Measurements from ENCODE around the gene ANXA10. TPM values are rescaled to one million over a fixed set of nuclear protein-coding genes. Genes with fewer than 3 reads are reported as not detected.

The ANXA10 gene
- total RNA-seq, 1 donor from 2014 or later = not detected

- DNase-seq (ENCODE audit: low spot score) = no peak
- Mint-ChIP-seq H3K36me3 (ENCODE audit: low read depth, unreplicated experiment) (no peaks in the 10 kb centered on the region), H3K4me3 (ENCODE audit: unreplicated experiment) (no peak overlapping the region), H3K9me3 (ENCODE audit: unreplicated experiment) (no peaks in the 10 kb centered on the region), H3K27ac (ENCODE audit: unreplicated experiment) (no peak overlapping the region), H3K27me3 (ENCODE audit: unreplicated experiment) (peaks cover 3% of the 10 kb centered on the region), H3K4me1 (ENCODE audit: unreplicated experiment) (no peaks in the 10 kb centered on the region)
- TF ChIP-seq CTCF (IDR thresholded peaks at IDR 0.05; ENCODE audit: unreplicated experiment) = no peak
These were observed 82.0 kb downstream of the ANXA10 start for GRCh38 chr4:168174308-168174707.

GRCh38 chr4:168177546-168178149, 85.3 kb downstream of the ANXA10 start:
- Mint-ChIP-seq H3K27ac (ENCODE audit: unreplicated experiment) (no peak overlapping the region), H3K36me3 (ENCODE audit: low read depth, unreplicated experiment) (no peaks in the 10 kb centered on the region), H3K9me3 (ENCODE audit: unreplicated experiment) (no peaks in the 10 kb centered on the region), H3K27me3 (ENCODE audit: unreplicated experiment) (peaks cover 3% of the 10 kb centered on the region), H3K4me1 (ENCODE audit: unreplicated experiment) (no peaks in the 10 kb centered on the region), H3K4me3 (ENCODE audit: unreplicated experiment) (no peak overlapping the region)
- no peak for TF ChIP-seq CTCF (IDR thresholded peaks at IDR 0.05; ENCODE audit: unreplicated experiment)
- DNase-seq (ENCODE audit: low spot score) = no peak

- Mint-ChIP-seq H3K27me3 (ENCODE audit: unreplicated experiment) (no peaks in the 10 kb centered on the region), H3K4me3 (ENCODE audit: unreplicated experiment) (no peak overlapping the region), H3K9me3 (ENCODE audit: unreplicated experiment) (no peaks in the 10 kb centered on the region), H3K27ac (ENCODE audit: unreplicated experiment) (no peak overlapping the region), H3K36me3 (ENCODE audit: low read depth, unreplicated experiment) (no peaks in the 10 kb centered on the region), H3K4me1 (ENCODE audit: unreplicated experiment) (no peaks in the 10 kb centered on the region)
- peak; percentile 39 for TF ChIP-seq CTCF (IDR thresholded peaks at IDR 0.05; ENCODE audit: unreplicated experiment)
- no peak for DNase-seq (ENCODE audit: low spot score)
These were observed 91.6 kb downstream of the ANXA10 start for GRCh38 chr4:168183717-168184571.

- no peak overlapping the region for H3K27ac Mint-ChIP-seq (ENCODE audit: unreplicated experiment)
These were observed 96.4 kb downstream of the ANXA10 start for GRCh38 chr4:168188754-168189153.

More at GRCh38 chr4:168188754-168189153, 96.4 kb downstream of the ANXA10 start:
- no peaks in the 10 kb centered on the region for H3K9me3 Mint-ChIP-seq (ENCODE audit: unreplicated experiment)
- no peak overlapping the region for H3K4me3 Mint-ChIP-seq (ENCODE audit: unreplicated experiment)
- TF ChIP-seq CTCF (IDR thresholded peaks at IDR 0.05; ENCODE audit: unreplicated experiment) = no peak
- no peaks in the 10 kb centered on the region for H3K36me3 Mint-ChIP-seq (ENCODE audit: low read depth, unreplicated experiment)
- peaks cover 1% of the 10 kb centered on the region for H3K27me3 Mint-ChIP-seq (ENCODE audit: unreplicated experiment)
- DNase-seq (ENCODE audit: low spot score) = no peak
- no peaks in the 10 kb centered on the region for H3K4me1 Mint-ChIP-seq (ENCODE audit: unreplicated experiment)

Data from endothelial cell (in vitro differentiated cells).